ENCODE measurements around the gene JUN. TPM values are rescaled to one million over a fixed set of nuclear protein-coding genes. Genes with fewer than 3 reads are reported as not detected.
A peak's percentile ranks its signal among the peaks of the same experiment; 100 is the strongest.

Gene JUN
- total RNA-seq, 1 experiment from 2014 or later, result 14.2 TPM

GRCh38 chr1:58780836-58781452, 2.9 kb downstream of the JUN start:
- H3K27me3 Mint-ChIP-seq (ENCODE audit: low read depth), result peaks cover 31% of the 10 kb centered on the region
- H3K4me1 Mint-ChIP-seq, result peaks cover 18 to 26% of the 10 kb centered on the region in 2 experiments
- no peak overlapping the region for H3K9ac ChIP-seq (ENCODE audit: extremely low read depth, insufficient read length, low read length)
- peaks cover 0 to 9% (median 6%) of the 10 kb centered on the region in 3 experiments; a peak in 4 of 7 replicates for H3K36me3 Mint-ChIP-seq (ENCODE audit: insufficient read depth in 1 of 3, low read depth in 3 of 3)
- no peaks in the 10 kb centered on the region for H3K9me3 ChIP-seq (ENCODE audit: control insufficient read depth, low read depth, low read length)
- peaks cover 32% of the 10 kb centered on the region for H3K23me2 ChIP-seq (ENCODE audit: insufficient read length, low read depth, low read length, poor library complexity, severe bottlenecking)
- H3K9me3 Mint-ChIP-seq, result peaks cover 4 to 7% of the 10 kb centered on the region in 2 experiments; a peak in 2 of 5 replicates
- no peak overlapping the region for H2BK120ac ChIP-seq (ENCODE audit: low read depth, low read length, poor library complexity, severe bottlenecking)
- no peak overlapping the region for H2AFZ ChIP-seq (ENCODE audit: low read length)
- no peak overlapping the region for H2BK20ac ChIP-seq (ENCODE audit: low read depth, low read length, poor library complexity, severe bottlenecking)
- no peaks in the 10 kb centered on the region for H3K79me1 ChIP-seq (ENCODE audit: insufficient read depth, low read depth, low read length, poor library complexity, severe bottlenecking)
- peaks cover 12% of the 10 kb centered on the region; the same call in 1 of the 2 replicates for H3K27me3 ChIP-seq (ENCODE audit: insufficient read depth, low read length)
- no peak overlapping the region for H3T11ph ChIP-seq (ENCODE audit: low read length)
- no peak overlapping the region for H3K14ac ChIP-seq (ENCODE audit: insufficient read depth, low read length)
- H4K8ac ChIP-seq (replicated peaks; ENCODE audit: insufficient read length, low read depth, low read length), result no peak overlapping the region
- H3K4me1 ChIP-seq (ENCODE audit: insufficient read depth, low read length), result peaks cover 5% of the 10 kb centered on the region; the same call in 1 of the 2 replicates
- WGBS (ENCODE audit: extremely low coverage, insufficient read length, low lambda C conversion rate), result no CpG with 5 or more reads among the region's 2 CpGs
- no peak overlapping the region for H2AK5ac ChIP-seq (ENCODE audit: insufficient read length, low read length)
- H3K27ac Mint-ChIP-seq, result no peak overlapping the region
- H3K23ac ChIP-seq (ENCODE audit: insufficient read length, low read depth, low read length), result no peak overlapping the region
- H4K91ac ChIP-seq (ENCODE audit: insufficient read length, low read depth, low read length), result no peak overlapping the region
- DNase-seq, result no peak
- H3K4ac ChIP-seq (ENCODE audit: low read depth, low read length), result no peak overlapping the region
- H3K79me2 ChIP-seq (ENCODE audit: insufficient read depth, low read length), result no peaks in the 10 kb centered on the region; the same call in 1 of the 2 replicates
- peak overlapping the region; percentile 83 to 91; a peak in 3 of 5 replicates for H3K4me3 Mint-ChIP-seq
- H2BK5ac ChIP-seq (ENCODE audit: insufficient read length, low read length), result no peak overlapping the region
- H3K56ac ChIP-seq (ENCODE audit: insufficient read length, low read depth, low read length), result no peak overlapping the region
- no peak overlapping the region for H3K4me2 ChIP-seq (ENCODE audit: insufficient read depth, insufficient read length, low read length)
- TF ChIP-seq, protein P1, sequence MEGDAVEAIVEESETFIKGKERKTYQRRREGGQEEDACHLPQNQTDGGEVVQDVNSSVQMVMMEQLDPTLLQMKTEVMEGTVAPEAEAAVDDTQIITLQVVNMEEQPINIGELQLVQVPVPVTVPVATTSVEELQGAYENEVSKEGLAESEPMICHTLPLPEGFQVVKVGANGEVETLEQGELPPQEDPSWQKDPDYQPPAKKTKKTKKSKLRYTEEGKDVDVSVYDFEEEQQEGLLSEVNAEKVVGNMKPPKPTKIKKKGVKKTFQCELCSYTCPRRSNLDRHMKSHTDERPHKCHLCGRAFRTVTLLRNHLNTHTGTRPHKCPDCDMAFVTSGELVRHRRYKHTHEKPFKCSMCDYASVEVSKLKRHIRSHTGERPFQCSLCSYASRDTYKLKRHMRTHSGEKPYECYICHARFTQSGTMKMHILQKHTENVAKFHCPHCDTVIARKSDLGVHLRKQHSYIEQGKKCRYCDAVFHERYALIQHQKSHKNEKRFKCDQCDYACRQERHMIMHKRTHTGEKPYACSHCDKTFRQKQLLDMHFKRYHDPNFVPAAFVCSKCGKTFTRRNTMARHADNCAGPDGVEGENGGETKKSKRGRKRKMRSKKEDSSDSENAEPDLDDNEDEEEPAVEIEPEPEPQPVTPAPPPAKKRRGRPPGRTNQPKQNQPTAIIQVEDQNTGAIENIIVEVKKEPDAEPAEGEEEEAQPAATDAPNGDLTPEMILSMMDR (conservative IDR thresholded peaks at IDR 0.05), result no peak
- no peak overlapping the region for H3K18ac ChIP-seq (ENCODE audit: insufficient read length, low read depth, low read length)
- H4K20me1 ChIP-seq (ENCODE audit: control insufficient read depth, insufficient read depth, insufficient read length), result no peaks in the 10 kb centered on the region
- no peak overlapping the region for H2BK15ac ChIP-seq (ENCODE audit: low read depth, low read length)
- no peak overlapping the region for H2BK12ac ChIP-seq (ENCODE audit: insufficient read length, low read depth, low read length)
- no peak overlapping the region for H3K27ac ChIP-seq (ENCODE audit: insufficient read length, low read depth, low read length)
- no peak overlapping the region for H4K5ac ChIP-seq (ENCODE audit: insufficient read length, low read depth, low read length)

Measured in H9 (cell line).